Thymus (tissue), 11 donors: ENCODE measurements around the gene LIN52. TPM values are rescaled to one million over a fixed set of nuclear protein-coding genes. Genes with fewer than 3 reads are reported as not detected.

ENCODE experiments used
- DNase-seq, 9 donors: peaks; one replicate each; pipeline ENCODE4 v3.0.0-alpha.2; 2013; ENCODE audit warnings: low spot score in 9 of 9, low read depth in 6 of 9, missing footprints in 1 of 9
- H3K27ac ChIP-seq, 2 donors: one replicate each; pipeline ENCODE4 v1.5.1; 2013; ENCODE audit warnings: control low read depth in 1 of 2, low read depth in 1 of 2, low read length in 1 of 2, mild to moderate bottlenecking in 1 of 2, moderate library complexity in 1 of 2
- H3K27me3 ChIP-seq, 2 donors: one replicate each; pipeline ENCODE4 v1.5.1; 2013; ENCODE audit warnings: low read length in 1 of 2; ENCODE audit not compliant: control insufficient read depth in 2 of 2, insufficient read depth in 1 of 2
- H3K36me3 ChIP-seq, 2 donors: one replicate each; pipeline ENCODE4 v1.5.1; 2013; ENCODE audit warnings: low read length in 1 of 2, mild to moderate bottlenecking in 1 of 2, moderate library complexity in 1 of 2; ENCODE audit not compliant: control insufficient read depth in 2 of 2, insufficient read depth in 2 of 2
- H3K4me1 ChIP-seq, 2 donors: one replicate each; pipeline ENCODE4 v1.5.1; 2013; ENCODE audit warnings: low read length in 2 of 2; ENCODE audit not compliant: control insufficient read depth in 2 of 2, insufficient read depth in 2 of 2
- H3K4me3 ChIP-seq, 2 donors: one replicate each; pipeline ENCODE4 v1.5.1; 2013; ENCODE audit warnings: low read length in 2 of 2, control low read depth in 1 of 2, mild to moderate bottlenecking in 1 of 2
- H3K9me3 ChIP-seq, 2 donors: one replicate each; pipeline ENCODE4 v1.5.1; 2013; ENCODE audit warnings: low read length in 1 of 2, mild to moderate bottlenecking in 1 of 2; ENCODE audit not compliant: control insufficient read depth in 2 of 2, insufficient read depth in 1 of 2
- WGBS: extraction: QIAGEN DNeasy Blood & Tissue Kit; methylation state at CpG from one replicate; pipeline ENCODE4 v1.1.7; 2013; 5-methylcytosine and 5-hydroxymethylcytosine counted together
- polyA plus RNA-seq: library from polyadenylated mRNA; stranded (reverse); fragments of 200-250 nt; gene quantifications from one replicate; pipeline ENCODE4 v1.2.3, GENCODE V29; 2013
- total RNA-seq: library from RNA; stranded (reverse); fragments of 120-200 nt; gene quantifications from one replicate; pipeline ENCODE4 v1.2.4, GENCODE V29; 2013
- donor health status: healthy.

Gene LIN52
- total and polyA plus RNA-seq, 2 donors = 8.9 to 11.6 TPM

- Histone ChIP-seq H3K27ac (no peak overlapping the region), H3K4me3 (no peak overlapping the region), H3K36me3 (no peaks in the 10 kb centered on the region), H3K4me1 (no peaks in the 10 kb centered on the region), H3K9me3 (no peaks in the 10 kb centered on the region), H3K27me3 (no peaks in the 10 kb centered on the region)
- DNase-seq = no peak
- 91% methylated on average over 3 of the region's 3 CpGs for WGBS
These were observed 49.2 kb downstream of the LIN52 start for GRCh38 chr14:74133833-74134481.

- Histone ChIP-seq H3K9me3 (no peaks in the 10 kb centered on the region), H3K36me3 (no peaks in the 10 kb centered on the region), H3K27me3 (no peaks in the 10 kb centered on the region), H3K4me3 (no peak overlapping the region), H3K4me1 (no peaks in the 10 kb centered on the region), H3K27ac (no peak overlapping the region)
- DNase-seq = no peak
These were observed 49.7 kb downstream of the LIN52 start for GRCh38 chr14:74134484-74134883.

- no peak for DNase-seq
- Histone ChIP-seq H3K27me3 (no peaks in the 10 kb centered on the region), H3K36me3 (no peaks in the 10 kb centered on the region), H3K9me3 (no peaks in the 10 kb centered on the region), H3K4me1 (no peaks in the 10 kb centered on the region), H3K27ac (no peak overlapping the region), H3K4me3 (no peak overlapping the region)
- 97% methylated on average over 1 of the region's 1 CpG for WGBS
These were observed 50.7 kb downstream of the LIN52 start for GRCh38 chr14:74135426-74135825.

GRCh38 chr14:74140374-74140850, 55.7 kb downstream of the LIN52 start:
- DNase-seq = no peak
- Histone ChIP-seq H3K9me3 (no peaks in the 10 kb centered on the region), H3K27ac (no peak overlapping the region), H3K4me1 (no peaks in the 10 kb centered on the region), H3K4me3 (no peak overlapping the region), H3K36me3 (no peaks in the 10 kb centered on the region), H3K27me3 (no peaks in the 10 kb centered on the region)
- WGBS = 95% methylated on average over 8 of the region's 8 CpGs

- no peak for DNase-seq
- Histone ChIP-seq H3K4me1 (no peaks in the 10 kb centered on the region), H3K4me3 (no peak overlapping the region), H3K36me3 (no peaks in the 10 kb centered on the region), H3K9me3 (no peaks in the 10 kb centered on the region), H3K27me3 (no peaks in the 10 kb centered on the region), H3K27ac (no peak overlapping the region)
- WGBS = 96% methylated on average over 3 of the region's 3 CpGs
These were observed 56.9 kb downstream of the LIN52 start for GRCh38 chr14:74141703-74142102.

GRCh38 chr14:74142523-74142922, 57.8 kb downstream of the LIN52 start:
- Histone ChIP-seq H3K4me3 (no peak overlapping the region), H3K27ac (no peak overlapping the region)
- WGBS = 86% methylated on average over 4 of the region's 4 CpGs

GRCh38 chr14:74144789-74145188, 60.0 kb downstream of the LIN52 start:
- no peaks in the 10 kb centered on the region for H3K36me3 ChIP-seq
- no peaks in the 10 kb centered on the region for H3K27me3 ChIP-seq
- WGBS = 43% methylated on average over 3 of the region's 3 CpGs
- H3K4me3 ChIP-seq = no peak overlapping the region
- no peak overlapping the region for H3K27ac ChIP-seq
- H3K9me3 ChIP-seq = no peaks in the 10 kb centered on the region
- no peaks in the 10 kb centered on the region for H3K4me1 ChIP-seq
- peak in 7 of 9 donors; percentile 3 to 65 (median 37) for DNase-seq

More at GRCh38 chr14:74142523-74142922, 57.8 kb downstream of the LIN52 start:
- Histone ChIP-seq H3K36me3 (no peaks in the 10 kb centered on the region), H3K9me3 (no peaks in the 10 kb centered on the region), H3K27me3 (no peaks in the 10 kb centered on the region), H3K4me1 (no peaks in the 10 kb centered on the region)
- DNase-seq = no peak

- no peak for DNase-seq
- WGBS = 96% methylated on average over 1 of the region's 1 CpG
- no peaks in the 10 kb centered on the region for H3K36me3 ChIP-seq
These were observed 62.8 kb downstream of the LIN52 start for GRCh38 chr14:74147571-74147970.

GRCh38 chr14:74148705-74149104, 63.9 kb downstream of the LIN52 start:
- no peaks in the 10 kb centered on the region for H3K4me1 ChIP-seq
- H3K27ac ChIP-seq = no peak overlapping the region
- no peaks in the 10 kb centered on the region for H3K9me3 ChIP-seq

More at GRCh38 chr14:74147571-74147970, 62.8 kb downstream of the LIN52 start:
- Histone ChIP-seq H3K27me3 (no peaks in the 10 kb centered on the region), H3K27ac (no peak overlapping the region), H3K4me1 (no peaks in the 10 kb centered on the region), H3K4me3 (no peak overlapping the region), H3K9me3 (no peaks in the 10 kb centered on the region)

More at GRCh38 chr14:74148705-74149104, 63.9 kb downstream of the LIN52 start:
- H3K36me3 ChIP-seq = no peaks in the 10 kb centered on the region
- H3K4me3 ChIP-seq = no peak overlapping the region
- DNase-seq = no peak
- 87% methylated on average over 2 of the region's 2 CpGs for WGBS
- H3K27me3 ChIP-seq = no peaks in the 10 kb centered on the region
